Bone marrow (tissue), 2 donors: Measurements from ENCODE around the gene CCND2.

Experiments
- DNase-seq, 2 donors: peaks; one replicate each; lab custom pipeline; 2025; lab: John Stamatoyannopoulos, UW

The CCND2 gene

DNA sequence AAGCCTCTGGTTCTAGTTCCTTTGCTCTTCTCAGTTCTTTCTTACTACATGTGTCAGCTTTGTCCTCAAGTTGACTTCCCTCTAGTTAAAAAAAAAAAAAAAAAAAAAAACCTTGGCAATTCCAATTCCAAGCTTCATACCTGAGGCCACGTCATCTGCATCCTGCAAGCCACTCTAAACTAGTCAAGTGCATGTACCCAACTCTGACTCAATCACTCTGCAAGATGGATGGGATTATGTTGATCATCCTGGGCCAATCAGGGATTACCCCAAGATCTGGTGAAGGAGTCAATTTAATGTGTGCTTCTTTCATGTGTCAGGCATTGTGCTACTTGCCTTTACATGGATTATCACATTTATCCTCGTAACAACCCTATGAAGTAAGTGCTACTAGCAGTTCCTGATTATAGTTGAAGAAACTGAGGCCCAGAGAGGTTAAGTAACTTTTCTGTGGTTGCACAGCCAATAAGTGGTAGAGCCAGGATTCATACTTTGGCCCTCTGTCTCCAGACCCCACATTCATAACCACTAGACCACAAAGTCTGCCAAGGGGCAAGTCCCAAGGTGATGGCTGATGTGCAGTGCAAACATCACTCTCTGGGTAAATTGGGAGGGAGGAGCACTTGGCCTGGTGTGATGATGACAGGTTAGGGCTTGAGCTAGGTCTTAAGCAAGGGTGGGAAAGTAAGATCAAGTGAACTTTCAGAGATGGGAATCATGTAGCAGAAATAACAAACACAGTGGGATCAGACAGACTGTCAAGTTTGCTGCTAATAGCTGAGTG is 17.3 kb upstream of the CCND2 start:
- DNase-seq = no peak

- no peak for DNase-seq
These were observed 16.1 kb upstream of the CCND2 start for GRCh38 chr12:4257442-4257841.

DNA sequence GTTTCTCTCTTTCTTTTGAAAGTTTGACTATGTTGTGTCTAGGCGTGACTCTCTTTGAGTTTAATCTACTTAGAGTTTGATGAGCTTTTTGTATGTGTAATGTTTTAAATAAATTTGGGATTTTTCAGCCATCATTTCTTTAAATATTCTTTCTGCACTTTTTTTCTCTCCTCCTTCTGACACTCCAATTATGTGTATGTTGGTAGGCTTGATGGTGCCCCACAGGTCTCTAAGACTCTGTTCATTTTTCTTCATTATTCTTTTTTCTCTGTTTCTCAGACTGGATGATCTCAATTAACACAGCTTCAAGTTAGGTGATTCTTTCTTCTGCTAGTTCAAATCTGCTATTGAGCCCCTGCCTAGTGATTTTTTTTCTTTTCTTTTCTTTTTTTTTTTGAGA is 14.5 kb upstream of the CCND2 start:
- no peak for DNase-seq

DNA sequence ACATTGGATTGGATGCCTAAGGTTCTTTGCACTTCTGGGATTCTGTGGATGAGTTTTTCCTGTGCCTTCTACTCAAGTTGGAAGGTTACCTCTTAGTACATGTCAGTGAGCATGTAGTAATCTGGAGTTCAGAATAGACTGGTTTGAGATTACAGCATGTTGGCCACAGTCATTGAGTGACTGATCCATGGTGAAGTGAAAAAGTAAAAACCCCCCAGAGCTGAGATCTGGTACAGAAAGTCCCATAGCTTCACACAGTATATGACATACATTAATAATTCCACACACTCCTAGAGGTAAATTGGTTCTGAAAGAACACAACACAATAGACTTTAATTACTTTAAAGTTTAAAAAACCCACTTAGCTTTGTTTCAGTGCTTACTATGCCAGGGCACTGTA is 11.9 kb upstream of the CCND2 start:
- DNase-seq = no peak

- no peak for DNase-seq
These were observed 8.3 kb upstream of the CCND2 start for GRCh38 chr12:4265280-4265679.

DNA sequence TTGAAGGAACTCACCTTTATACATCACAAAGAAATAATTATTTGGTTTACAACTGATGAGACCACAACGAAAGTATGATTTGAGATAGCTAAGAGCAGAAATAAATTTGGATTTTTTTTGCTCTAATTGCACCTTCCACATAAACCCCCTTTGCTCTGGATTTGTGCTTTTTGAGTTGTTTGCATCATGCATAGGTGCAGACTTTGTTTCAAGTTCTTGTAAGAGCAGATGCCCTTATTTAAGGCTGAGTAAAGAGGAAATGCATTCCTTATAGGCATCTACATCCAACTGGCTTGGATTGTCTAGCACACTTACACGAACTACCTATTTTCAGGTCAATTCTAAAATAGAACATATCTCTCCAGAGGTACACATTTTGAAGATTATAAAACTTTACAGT is 6.6 kb upstream of the CCND2 start:
- DNase-seq = no peak

GRCh38 chr12:4267704-4268328 is 5.7 kb upstream of the CCND2 start:
- no peak for DNase-seq

GRCh38 chr12:4268329-4269181 is 5.0 kb upstream of the CCND2 start:
- DNase-seq = peak in 1 of 2 donors; percentile 17

GRCh38 chr12:4269279-4269991 is 4.1 kb upstream of the CCND2 start:
- DNase-seq = peak; percentile 59 to 84

DNA sequence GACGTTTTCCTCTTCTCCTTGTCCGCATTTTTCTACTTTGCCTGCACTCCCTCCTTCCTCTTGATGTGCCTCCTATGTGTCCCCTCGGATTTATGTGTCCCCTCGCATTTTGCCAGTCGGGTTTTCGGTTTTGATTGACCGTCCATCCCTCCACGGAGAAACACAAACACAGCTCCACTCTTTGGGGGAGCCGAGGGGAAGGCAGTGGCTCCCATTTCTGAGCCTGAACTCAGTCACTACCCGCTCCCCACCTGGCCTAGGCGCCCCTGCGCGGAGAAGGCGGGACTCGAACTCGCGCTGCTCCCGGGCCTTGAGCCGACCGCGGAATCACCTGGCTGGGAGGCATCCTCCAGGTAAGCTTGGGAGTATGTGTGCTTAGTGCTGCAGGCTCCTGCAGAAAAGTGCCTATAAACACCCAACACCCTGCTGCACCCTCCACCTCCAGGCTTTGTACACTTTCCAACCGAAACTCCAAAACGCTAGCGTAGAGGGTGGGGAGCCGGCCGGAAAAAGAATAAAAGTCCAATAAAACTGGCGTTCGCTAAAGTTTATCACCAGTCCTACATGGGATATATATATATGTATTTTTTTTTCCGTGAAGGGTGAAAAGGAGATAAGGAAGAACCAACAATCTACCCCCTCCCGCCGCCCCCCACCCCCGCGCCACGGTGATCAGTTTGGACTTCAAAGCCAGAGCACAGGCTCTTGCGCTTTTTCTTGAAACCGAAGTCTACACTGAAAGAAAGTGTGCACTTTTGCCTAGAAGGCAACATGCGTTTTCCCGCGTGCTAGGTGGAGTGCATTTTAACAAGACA is 3.3 kb upstream of the CCND2 start:
- no peak for DNase-seq

DNA sequence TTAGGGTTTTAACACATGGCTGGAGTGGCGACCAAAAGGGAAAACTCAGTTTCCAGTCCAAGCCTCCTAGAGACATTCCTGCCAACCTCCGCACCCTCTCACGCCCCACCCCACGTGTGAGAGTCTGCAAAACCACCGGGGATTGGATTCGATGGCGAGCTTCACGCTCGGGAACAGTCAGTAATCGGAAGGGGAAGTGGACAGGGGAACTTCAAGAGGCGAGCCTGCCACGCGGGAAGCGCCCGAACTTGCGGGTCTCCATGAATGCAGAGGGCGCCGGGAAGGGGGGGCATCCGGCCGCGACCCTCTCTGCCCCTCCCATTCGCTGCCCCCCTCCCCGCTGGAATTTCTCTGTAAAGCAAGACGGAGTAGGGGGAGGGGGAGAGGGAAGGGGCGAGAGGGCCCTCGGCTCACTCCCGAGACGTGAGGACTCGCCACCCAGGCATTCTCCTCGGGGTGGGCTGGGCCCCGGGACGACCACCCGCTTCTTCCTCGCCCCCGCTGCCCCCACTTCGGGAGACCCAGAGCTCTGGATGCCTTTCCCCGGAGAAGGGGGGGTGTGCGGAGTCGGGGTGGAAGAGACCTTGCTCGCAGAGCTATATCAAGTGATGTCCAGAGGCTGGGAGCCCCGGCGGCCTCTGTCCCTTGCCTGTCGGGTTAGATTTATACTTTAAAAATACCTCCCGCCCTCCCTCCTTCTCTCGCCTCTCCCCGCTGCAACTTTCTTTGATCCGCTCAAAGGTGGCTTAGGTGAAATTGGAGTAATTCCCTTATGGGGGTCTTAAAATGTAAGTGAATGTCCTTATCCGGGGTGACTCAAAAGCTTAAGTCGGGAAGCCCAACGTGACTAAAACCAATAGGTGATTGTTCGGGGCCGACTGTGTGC is 2.5 kb upstream of the CCND2 start:
- DNase-seq = peak; percentile 28 to 56

DNA sequence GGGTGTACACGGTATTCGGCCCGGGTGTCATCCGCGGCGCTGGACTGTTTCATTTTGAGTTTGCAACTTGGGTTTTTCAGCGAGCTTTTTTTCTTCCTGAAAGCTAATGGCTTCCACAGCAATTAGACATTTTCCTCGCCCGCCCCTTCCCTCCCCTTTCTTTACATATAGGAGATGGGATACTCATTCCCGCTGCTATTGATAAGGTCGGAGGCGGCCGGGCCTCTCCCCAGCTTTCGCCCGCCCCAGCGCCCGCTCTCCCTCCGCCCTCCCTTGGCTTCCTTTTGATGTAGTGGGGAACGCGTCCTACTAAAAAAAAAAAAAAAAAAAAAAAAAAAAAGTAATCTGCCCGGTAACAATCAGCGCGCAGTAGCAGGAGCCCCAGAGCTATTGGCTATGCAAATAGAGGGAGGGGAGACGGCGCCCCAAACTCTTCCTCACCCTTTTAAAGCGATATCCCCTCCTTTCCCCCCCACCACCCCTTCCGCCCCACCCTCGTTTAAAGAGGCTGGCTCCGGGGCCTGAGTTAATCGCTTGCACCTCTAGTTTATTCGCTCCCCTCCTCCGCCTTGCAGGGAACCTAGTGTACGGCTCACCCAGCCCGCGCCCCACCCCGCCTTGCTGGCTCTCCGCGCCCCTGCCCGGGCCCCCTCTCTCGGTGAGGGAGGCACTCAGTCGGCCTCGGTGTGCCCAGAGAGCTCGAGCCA is 1.7 kb upstream of the CCND2 start:
- DNase-seq = peak; percentile 54 to 81

GRCh38 chr12:4272424-4273272 is 914 bp upstream of the CCND2 start:
- peak in 1 of 2 donors; percentile 40 for DNase-seq

DNA sequence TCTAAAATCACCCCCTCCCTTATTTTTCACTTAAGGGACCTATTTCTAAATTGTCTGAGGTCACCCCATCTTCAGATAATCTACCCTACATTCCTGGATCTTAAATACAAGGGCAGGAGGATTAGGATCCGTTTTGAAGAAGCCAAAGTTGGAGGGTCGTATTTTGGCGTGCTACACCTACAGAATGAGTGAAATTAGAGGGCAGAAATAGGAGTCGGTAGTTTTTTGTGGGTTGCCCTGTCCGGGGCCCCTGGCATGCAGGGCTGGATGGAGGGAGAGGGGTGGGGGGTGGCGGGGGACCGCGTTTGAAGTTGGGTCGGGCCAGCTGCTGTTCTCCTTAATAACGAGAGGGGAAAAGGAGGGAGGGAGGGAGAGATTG is 300 bp upstream of the CCND2 start:
- no peak for DNase-seq

- no peak for DNase-seq
These were observed 944 bp downstream of the CCND2 start for GRCh38 chr12:4274396-4275015.

GRCh38 chr12:4275016-4275869 is 1.7 kb downstream of the CCND2 start:
- DNase-seq = peak in 1 of 2 donors; percentile 17

DNA sequence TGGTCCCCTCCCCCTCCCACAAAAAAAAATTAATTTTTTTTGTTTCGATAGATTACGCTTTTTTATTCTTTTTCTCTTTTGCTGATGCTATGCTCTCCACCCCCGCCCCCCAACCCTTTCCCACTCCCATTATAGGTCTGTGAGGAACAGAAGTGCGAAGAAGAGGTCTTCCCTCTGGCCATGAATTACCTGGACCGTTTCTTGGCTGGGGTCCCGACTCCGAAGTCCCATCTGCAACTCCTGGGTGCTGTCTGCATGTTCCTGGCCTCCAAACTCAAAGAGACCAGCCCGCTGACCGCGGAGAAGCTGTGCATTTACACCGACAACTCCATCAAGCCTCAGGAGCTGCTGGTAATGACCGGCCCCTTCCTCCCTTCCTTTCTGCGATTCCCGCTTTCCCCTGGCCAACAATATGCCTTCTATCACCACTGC is 2.3 kb downstream of the CCND2 start:
- DNase-seq = no peak
